H1 (cell line): ENCODE results near the gene RELT. TPM values are rescaled to one million over a fixed set of nuclear protein-coding genes. Genes with fewer than 3 reads are reported as not detected.

ENCODE experiments used
- CBX5 ChIP-seq: fragments of 300-800, 300-1000 bp; sonication (generic); IDR thresholded peaks from 2 replicates; pipeline ENCODE4 v1.7.1; 2016; ENCODE audit warnings: antibody characterized with exemption, low read length, low read depth
- CREB1 ChIP-seq: IDR thresholded peaks from 2 replicates; pipeline ENCODE4 v1.6.1; 2012; ENCODE audit warnings: inconsistent platforms
- EGR1 ChIP-seq: IDR thresholded peaks from 2 replicates; pipeline ENCODE4 v1.6.1; 2011; ENCODE audit warnings: low read depth, low read length, borderline replicate concordance
- EP300 ChIP-seq, 2 experiments: IDR thresholded peaks; 1 replicate in 1 of 2; 2 replicates in 1 of 2; pipeline ENCODE4 v1.6.1; 2011 to 2012; ENCODE audit warnings: low read depth in 2 of 2, low read length in 2 of 2, mild to moderate bottlenecking in 2 of 2, borderline replicate concordance in 1 of 2, inconsistent platforms in 1 of 2, moderate library complexity in 1 of 2
- KDM4A ChIP-seq: IDR thresholded peaks from one replicate; pipeline ENCODE4 v1.7.1; 2012; ENCODE audit warnings: low read depth, mild to moderate bottlenecking, moderate library complexity, low read length, inconsistent platforms; ENCODE audit not compliant: severe bottlenecking
- NANOG ChIP-seq: IDR thresholded peaks from 2 replicates; pipeline ENCODE4 v1.6.1; 2011; ENCODE audit warnings: low read length, low read depth, mild to moderate bottlenecking, inconsistent platforms; ENCODE audit not compliant: insufficient read depth, poor library complexity, severe bottlenecking
- POLR2AphosphoS5 ChIP-seq: IDR thresholded peaks from 2 replicates; pipeline ENCODE4 v1.6.1; 2011; ENCODE audit warnings: low read depth, low read length
- RNF2 ChIP-seq: fragments of 200-900, 300-1000 bp; sonication (generic); IDR thresholded peaks from 2 replicates; pipeline ENCODE4 v1.7.1; 2016; ENCODE audit warnings: borderline replicate concordance, low read depth, mild to moderate bottlenecking, antibody characterized with exemption, low read length; ENCODE audit not compliant: poor library complexity, severe bottlenecking; ENCODE audit errors: missing control alignments
- SP2 ChIP-seq: IDR thresholded peaks from 2 replicates; pipeline ENCODE4 v1.6.1; 2012; ENCODE audit warnings: mild to moderate bottlenecking, low read length, inconsistent platforms
- TBP ChIP-seq: IDR thresholded peaks from 2 replicates; pipeline ENCODE4 v1.6.1; 2011; ENCODE audit warnings: low read depth, low read length, improper control_type of control experiment
- polyA plus RNA-seq, 7 experiments: library from polyadenylated mRNA; depleted of rRNA in 3 of 7; stranded (reverse) in 5 of 7; unstranded in 2 of 7; fragments of >200 nt in 5 of 7; fragments of 200-250 nt in 2 of 7; gene quantifications; 1 replicate in 5 of 7; 2 replicates in 1 of 7; 4 replicates in 1 of 7; pipeline versions ENCODE4 v1.2.1 to v1.2.3, GENCODE V29; 2011 to 2013; ENCODE audit warnings: missing spikeins in 2 of 7, mixed read lengths in 2 of 7
- total RNA-seq: library from RNA; stranded (reverse); fragmentation: NEBNext Ultra II Directional; extraction: Animal tissue kit (Norgen Biotek cat#: 25700); gene quantifications from 2 replicates; pipeline ENCODE4 v1.2.1, GENCODE V29; 2021

RELT gene
- total and polyA plus RNA-seq, 2 of the 8 experiments (the other 6 are each of a cell fraction or from before 2014, with no cell fraction given) = 3.4 to 5.7 TPM

DNA sequence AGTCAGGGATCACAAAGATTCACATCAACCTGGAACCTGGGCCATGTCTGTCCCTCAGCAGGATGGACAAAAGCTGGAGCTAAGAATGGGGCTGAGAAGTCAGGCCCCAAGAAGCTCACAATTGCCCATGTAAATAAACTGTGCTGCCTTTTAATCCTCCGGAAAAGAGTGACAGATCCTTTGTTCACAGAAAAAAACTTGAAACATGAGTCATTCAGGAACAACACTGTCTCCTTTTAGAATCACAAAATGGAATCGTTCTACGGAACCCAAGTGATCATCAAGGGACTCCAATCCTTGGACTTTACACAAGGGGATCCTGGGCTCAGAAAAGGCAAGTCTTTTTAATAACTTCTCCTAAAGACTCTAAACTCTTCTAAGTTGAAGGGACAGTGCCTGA lies 36.1 kb downstream of the RELT start (continued):
- TF ChIP-seq RNF2 (no peak), POLR2AphosphoS5 (no peak), KDM4A (no peak), TBP (no peak), NANOG (no peak), EGR1 (no peak), CREB1 (no peak), CBX5 (no peak), SP2 (no peak), EP300 (IDR thresholded peaks at IDR 0.05; ENCODE audit: borderline replicate concordance in 1 of 2, low read depth in 2 of 2, low read length in 2 of 2) (no peak)
